GM12878 (cell line): ENCODE results near the gene CSF3R. TPM values are rescaled to one million over a fixed set of nuclear protein-coding genes. Genes with fewer than 3 reads are reported as not detected.

ENCODE experiments used
- ATAC-seq: fragments of 200-7000 bp; cut with Tn5 transposase; 3 replicates; pipeline ENCODE4 v1.9.1; 2020; ENCODE audit warnings: mild to moderate bottlenecking, moderate library complexity
- BruUV-seq: library from RNA; stranded (reverse); fragments of 400-500 nt; replicated peaks from 2 replicates; lab custom pipeline; 2021; lab: Mats Ljungman, UMichigan
- CTCF ChIA-PET: fragments of 300-600 bp; sonication (Branson Sonifier 250); formaldehyde crosslinking; extraction: SDS; loops from one replicate; lab custom pipeline; 2021; ENCODE audit warnings: inconsistent platforms; lab: Yijun Ruan, JAX
- POLR2A ChIA-PET: fragments of 350-600 bp; formaldehyde crosslinking; extraction: SDS; loops from one replicate; lab custom pipeline; 2021; ENCODE audit warnings: inconsistent platforms; lab: Charles Lee
- RAD21 ChIA-PET: fragments of 300-600 bp; sonication (Branson Sonifier 250); formaldehyde crosslinking; loops from one replicate; lab custom pipeline; 2023; ENCODE audit warnings: antibody characterized with exemption; ENCODE audit not compliant: unreplicated experiment; lab: Charles Lee
- SMC1A ChIA-PET: fragments of 300-600 bp; sonication (Branson Sonifier 250); formaldehyde crosslinking; loops from one replicate; lab custom pipeline; 2023; ENCODE audit not compliant: unreplicated experiment, uncharacterized antibody; lab: Charles Lee
- DNase-seq: peaks from one replicate; pipeline ENCODE4 v3.0.0-alpha.2; 2011; ENCODE audit warnings: low read depth, low spot score
- FAIRE-seq: peaks from 3 replicates; lab custom pipeline; 2011; peaks lifted over from hg19 to GRCh38; lab: Jason Lieb, UNC
- H2AFZ ChIP-seq: 2 replicates; pipeline ENCODE4 v1.6.0; 2011; ENCODE audit warnings: low read depth, low read length, control low read depth; ENCODE audit not compliant: control insufficient read depth
- H3K27ac ChIP-seq: 2 replicates; pipeline ENCODE4 v1.5.1; 2011; ENCODE audit warnings: control low read depth; ENCODE audit not compliant: control insufficient read depth, insufficient read depth
- H3K27me3 ChIP-seq, 2 experiments: replicated peaks in 1 of 2; 2 replicates each; pipeline versions ENCODE4 v1.6.0 to v1.6.1; 2011; ENCODE audit warnings: low read length in 1 of 2; ENCODE audit not compliant: control insufficient read depth in 2 of 2, insufficient read depth in 2 of 2
- H3K36me3 ChIP-seq, 2 experiments: 2 replicates each; pipeline ENCODE4 v1.5.1; 2011; ENCODE audit warnings: low read length in 1 of 2; ENCODE audit not compliant: control insufficient read depth in 2 of 2, insufficient read depth in 2 of 2
- H3K4me1 ChIP-seq: 2 replicates; pipeline ENCODE4 v1.6.1; 2011; ENCODE audit warnings: mild to moderate bottlenecking, low read length, moderate library complexity, mixed read lengths; ENCODE audit not compliant: control insufficient read depth, insufficient read depth
- H3K4me2 ChIP-seq: 2 replicates; pipeline ENCODE4 v1.6.0; 2011; ENCODE audit warnings: control low read depth; ENCODE audit not compliant: control insufficient read depth, insufficient read depth
- H3K4me3 ChIP-seq: fragments of 200-600 bp; sonication (generic); 2 replicates; pipeline ENCODE4 v1.5.1; 2016
- H3K79me2 ChIP-seq: 2 replicates; pipeline ENCODE4 v1.6.0; 2011; ENCODE audit warnings: low read length; ENCODE audit not compliant: control insufficient read depth, insufficient read depth
- H3K9ac ChIP-seq: 2 replicates; pipeline ENCODE4 v1.8.0; 2011; ENCODE audit warnings: low read length, control low read depth, mixed read lengths; ENCODE audit not compliant: control insufficient read depth, insufficient read depth
- H3K9me3 ChIP-seq: replicated peaks from 3 replicates; pipeline ENCODE4 v1.5.1; 2011; ENCODE audit warnings: mild to moderate bottlenecking, low read length; ENCODE audit not compliant: control insufficient read depth, insufficient read depth
- H4K20me1 ChIP-seq: 2 replicates; pipeline ENCODE4 v1.6.0; 2011; ENCODE audit not compliant: control insufficient read depth, insufficient read depth
- ATF2 ChIP-seq: IDR thresholded peaks from 2 replicates; pipeline ENCODE4 v1.6.1; 2012; ENCODE audit warnings: low read length, inconsistent platforms
- CHD2 ChIP-seq: IDR thresholded peaks from 2 replicates; pipeline ENCODE4 v1.6.1; 2011; ENCODE audit warnings: low read depth, low read length, improper control_type of control experiment, borderline replicate concordance
- E4F1 ChIP-seq: fragments of 450-650 bp; IDR thresholded peaks from 2 replicates; pipeline ENCODE4 v1.6.1; 2018; ENCODE audit warnings: borderline replicate concordance, mild to moderate bottlenecking; ENCODE audit not compliant: partially characterized antibody
- HCFC1 ChIP-seq: fragments of 150-350 bp; IDR thresholded peaks from 2 replicates; pipeline ENCODE4 v1.6.1; 2014; ENCODE audit warnings: low read length
- HDAC2 ChIP-seq: fragments of 200-600 bp; sonication (generic); IDR thresholded peaks from 2 replicates; pipeline ENCODE4 v1.6.1; 2017
- IKZF1 ChIP-seq: fragments of 450-650 bp; conservative IDR thresholded peaks from 2 replicates; pipeline ENCODE4 v1.6.1; 2017; ENCODE audit warnings: antibody characterized with exemption, mild to moderate bottlenecking
- NBN ChIP-seq: fragments of 450-650 bp; IDR thresholded peaks from 2 replicates; pipeline ENCODE4 v1.6.1; 2016
- PBX3 ChIP-seq: IDR thresholded peaks from 2 replicates; pipeline ENCODE4 v1.6.1; 2011; ENCODE audit warnings: mild to moderate bottlenecking, low read depth, low read length, moderate library complexity; ENCODE audit not compliant: insufficient replicate concordance
- PRDM15 ChIP-seq: fragments of 450-650 bp; formaldehyde crosslinking; IDR thresholded peaks from 2 replicates; pipeline ENCODE4 v1.4.0; 2020; ENCODE audit warnings: mild to moderate bottlenecking, moderate library complexity
- RUNX3 ChIP-seq: IDR thresholded peaks from 2 replicates; pipeline ENCODE4 v1.6.1; 2012; ENCODE audit warnings: low read length, inconsistent platforms
- TCF12 ChIP-seq: IDR thresholded peaks from 2 replicates; pipeline ENCODE4 v1.6.1; 2011; ENCODE audit warnings: low read depth, mild to moderate bottlenecking, low read length
- ZBTB4 ChIP-seq: fragments of 450-650 bp; formaldehyde crosslinking; IDR thresholded peaks from 2 replicates; pipeline ENCODE4 v1.4.0; 2022; ENCODE audit warnings: mild to moderate bottlenecking, moderate library complexity
- ZZZ3 ChIP-seq: IDR thresholded peaks from 2 replicates; pipeline ENCODE4 v1.6.1; 2011; ENCODE audit warnings: low read depth; ENCODE audit not compliant: control insufficient read depth, insufficient read length
- WGBS: methylation state at CpG from one replicate; pipeline ENCODE4 v1.1.6; 2016; ENCODE audit warnings: low lambda C conversion rate; ENCODE audit not compliant: insufficient replicate concordance, insufficient coverage; ENCODE audit errors: missing lambda C conversion rate; 5-methylcytosine and 5-hydroxymethylcytosine counted together
- in situ Hi-C: fragments of 300-500 bp; cut with MboI; formaldehyde crosslinking; loops from 9 replicates; pipeline ENCODE4 v1.14.3; 2018; ENCODE audit warnings: mixed read lengths
- intact Hi-C: fragments of 100-400 bp; cut with micrococcal nuclease; formaldehyde crosslinking; loops from one replicate; pipeline ENCODE4 v1.14.2; 2022; ENCODE audit not compliant: unreplicated experiment
- polyA plus RNA-seq, 11 experiments: library from polyadenylated mRNA; depleted of rRNA in 4 of 11; unstranded in 6 of 11; stranded (reverse) in 5 of 11; fragments of >200 nt; fragmentation: Nextera tagmentation in 4 of 11; fragmentation: Illumina TruSeq in 1 of 11; extraction: Ambion mirVana in 4 of 11; extraction: Trizol in 1 of 11; gene quantifications; 1 replicate in 1 of 11; 2 replicates in 10 of 11; pipeline versions ENCODE4 v1.2.1 to v1.2.3, GENCODE V29; 2011 to 2016; ENCODE audit warnings: inconsistent platforms in 2 of 11, missing spikeins in 2 of 11, low read depth in 1 of 11
- total RNA-seq, 4 experiments: library from RNA; depleted of rRNA in 3 of 4; stranded (reverse); fragments of >200 nt in 3 of 4; fragmentation: Illumina TruSeq in 1 of 4; extraction: Trizol in 1 of 4; gene quantifications; 2 replicates each; pipeline versions ENCODE4 v1.2.1 to v1.2.3, GENCODE V29; 2013 to 2021

The CSF3R gene
- total and polyA plus RNA-seq, 10 of the 15 experiments (the other 5 are each of a cell fraction or from before 2014, with no cell fraction given), result 0.13 TPM; not detected in 9

GRCh38 chr1:36493524-36493923, 10.8 kb upstream of the CSF3R start:
- no peaks in the 10 kb centered on the region for H3K27me3 ChIP-seq
- H4K20me1 ChIP-seq, result no peaks in the 10 kb centered on the region; the same call in 1 of the 2 replicates
- no peaks in the 10 kb centered on the region for H3K79me2 ChIP-seq
- DNase-seq (no peak), FAIRE-seq (no peak), ATAC-seq (no peak)
- H3K9me3 ChIP-seq, result no peaks in the 10 kb centered on the region
- H3K4me3 ChIP-seq, result no peak overlapping the region
- POLR2A ChIA-PET, result no interaction called here
- no TSS peak for BruUV-seq
- intact Hi-C loops, result no loop called here
- H3K27ac ChIP-seq, result no peak overlapping the region
- in situ Hi-C loops, result no loop called here
- no peak overlapping the region for H3K9ac ChIP-seq
- CTCF ChIA-PET, result no interaction called here
- H2AFZ ChIP-seq, result no peak overlapping the region
- RAD21 ChIA-PET, result no interaction called here
- H3K36me3 ChIP-seq, result no peaks in the 10 kb centered on the region
- 45% methylated on average over 9 of the region's 9 CpGs for whole genome bisulfite sequencing
- no peaks in the 10 kb centered on the region; the same call in 1 of the 2 replicates for H3K4me1 ChIP-seq
- H3K4me2 ChIP-seq, result no peak overlapping the region
- SMC1A ChIA-PET, result no interaction called here
- no peak for TF ChIP-seq E4F1
- TF ChIP-seq IKZF1, result no peak
- no peak for TF ChIP-seq ZZZ3
- no peak for TF ChIP-seq ZBTB4 (CRISPR knock-in tag)
- TF ChIP-seq HCFC1, result no peak
- no peak for TF ChIP-seq TCF12
- no peak for TF ChIP-seq RUNX3
- TF ChIP-seq PBX3, result no peak
- TF ChIP-seq NBN, result no peak
- TF ChIP-seq ATF2, result no peak
- TF ChIP-seq CHD2, result no peak
- TF ChIP-seq HDAC2, result no peak
- no peak for TF ChIP-seq PRDM15 (CRISPR knock-in tag)
